Neural cell (in vitro differentiated cells): ENCODE measurements around the gene MAPRE3. TPM values are rescaled to one million over a fixed set of nuclear protein-coding genes. Genes with fewer than 3 reads are reported as not detected.
A peak's percentile ranks its signal among the peaks of the same experiment; 100 is the strongest.

Experiments used
- H2AFZ ChIP-seq: fragments of 200-600, 300-800 bp; sonication (generic), shearing (Covaris generic); 2 replicates; pipeline ENCODE4 v1.6.0; 2014; ENCODE audit warnings: low read depth, mild to moderate bottlenecking, antibody characterized with exemption, low read length, moderate library complexity
- H3F3A ChIP-seq: fragments of 200-600 bp; shearing (Covaris generic); 2 replicates; pipeline ENCODE4 v1.6.1; 2016; ENCODE audit warnings: mild to moderate bottlenecking, moderate library complexity, mixed read lengths, antibody characterized with exemption, low read length; ENCODE audit not compliant: insufficient read depth, poor library complexity, severe bottlenecking
- H3K27ac ChIP-seq: fragments of 200-600, 300-800 bp; sonication (generic), shearing (Covaris generic); 2 replicates; pipeline ENCODE4 v1.5.1; 2014; ENCODE audit warnings: mild to moderate bottlenecking, low read length, moderate library complexity
- H3K27me3 ChIP-seq: fragments of 300-800, 200-600 bp; sonication (generic), shearing (Covaris generic); 2 replicates; pipeline ENCODE4 v1.6.0; 2014; ENCODE audit warnings: mild to moderate bottlenecking, low read depth, low read length, moderate library complexity; ENCODE audit not compliant: insufficient read depth
- H3K36me3 ChIP-seq: fragments of 300-800, 200-600 bp; sonication (generic), shearing (Covaris generic); 2 replicates; pipeline ENCODE4 v1.5.1; 2014; ENCODE audit warnings: mild to moderate bottlenecking, antibody characterized with exemption, low read length, moderate library complexity; ENCODE audit not compliant: insufficient read depth
- H3K4me2 ChIP-seq: fragments of 300-800, 200-600 bp; sonication (generic), shearing (Covaris generic); 2 replicates; pipeline ENCODE4 v1.6.0; 2014; ENCODE audit warnings: mild to moderate bottlenecking, low read length
- H3K4me3 ChIP-seq: fragments of 300-800, 200-600 bp; sonication (generic), shearing (Covaris generic); 2 replicates; pipeline ENCODE4 v1.5.1; 2014; ENCODE audit warnings: mild to moderate bottlenecking, low read length, moderate library complexity
- H3K79me2 ChIP-seq: fragments of 200-600 bp; shearing (Covaris generic); replicated peaks from 2 replicates; pipeline ENCODE4 v1.6.0; 2014; ENCODE audit warnings: mild to moderate bottlenecking, low read length, moderate library complexity; ENCODE audit not compliant: insufficient read depth
- H3K9ac ChIP-seq: fragments of 300-800, 200-600 bp; sonication (generic), shearing (Covaris generic); 2 replicates; pipeline ENCODE4 v1.6.1; 2016; ENCODE audit warnings: mild to moderate bottlenecking, low read length, mixed read lengths
- H3K9me2 ChIP-seq: fragments of 200-600 bp; shearing (Covaris generic); 2 replicates; pipeline ENCODE4 v1.6.1; 2016; ENCODE audit warnings: mild to moderate bottlenecking, low read length, mixed read lengths; ENCODE audit not compliant: insufficient read depth
- H3K9me3 ChIP-seq: fragments of 200-600, 300-800 bp; sonication (generic), shearing (Covaris generic); 2 replicates; pipeline ENCODE4 v1.6.1; 2016; ENCODE audit warnings: mild to moderate bottlenecking, mixed run types, low read length, moderate library complexity, mixed read lengths
- H4K20me1 ChIP-seq: fragments of 200-600 bp; shearing (Covaris generic); 2 replicates; pipeline ENCODE4 v1.6.1; 2016; ENCODE audit warnings: mild to moderate bottlenecking, mixed run types; ENCODE audit not compliant: insufficient read depth
- CTCF ChIP-seq: fragments of 450-650 bp; IDR thresholded peaks from 2 replicates; pipeline ENCODE4 v1.5.1; 2014; ENCODE audit warnings: antibody characterized with exemption, mild to moderate bottlenecking, moderate library complexity; ENCODE audit not compliant: poor library complexity, severe bottlenecking
- EP300 ChIP-seq: fragments of 450-650 bp; conservative IDR thresholded peaks from 2 replicates; pipeline ENCODE4 v1.6.1; 2014; ENCODE audit warnings: antibody characterized with exemption, mild to moderate bottlenecking, moderate library complexity; ENCODE audit not compliant: poor library complexity, severe bottlenecking
- EZH2 ChIP-seq: fragments of 200-600, 300-800 bp; shearing (Covaris generic), sonication (generic); IDR thresholded peaks from 2 replicates; pipeline ENCODE4 v1.6.1; 2014; ENCODE audit warnings: antibody characterized with exemption, low read length, borderline replicate concordance, mild to moderate bottlenecking; ENCODE audit not compliant: insufficient read depth, poor library complexity, severe bottlenecking
- MXI1 ChIP-seq: fragments of 450-650 bp; conservative IDR thresholded peaks from 2 replicates; pipeline ENCODE4 v1.6.1; 2014; ENCODE audit warnings: antibody characterized with exemption, mild to moderate bottlenecking; ENCODE audit not compliant: poor library complexity, severe bottlenecking
- POLR2AphosphoS5 ChIP-seq: IDR thresholded peaks from 2 replicates; pipeline ENCODE4 v1.6.1; 2012
- RAD21 ChIP-seq: fragments of 450-650 bp; conservative IDR thresholded peaks from 2 replicates; pipeline ENCODE4 v1.6.1; 2014; ENCODE audit warnings: antibody characterized with exemption, mild to moderate bottlenecking, moderate library complexity
- REST ChIP-seq: IDR thresholded peaks from 2 replicates; pipeline ENCODE4 v1.6.1; 2012; ENCODE audit warnings: borderline replicate concordance
- SMC3 ChIP-seq: fragments of 450-650 bp; conservative IDR thresholded peaks from 2 replicates; pipeline ENCODE4 v1.6.1; 2014; ENCODE audit warnings: antibody characterized with exemption, mild to moderate bottlenecking, moderate library complexity; ENCODE audit not compliant: poor library complexity
- TAF1 ChIP-seq: IDR thresholded peaks from 2 replicates; pipeline ENCODE4 v1.6.1; 2012; ENCODE audit warnings: low read depth
- polyA plus RNA-seq: library from polyadenylated mRNA; depleted of rRNA; stranded (reverse); fragments of >200 nt; gene quantifications from 2 replicates; pipeline ENCODE4 v1.2.3, GENCODE V29; 2014

MAPRE3 gene
- polyA plus RNA-seq, 1 donor from 2014 or later = 69.2 TPM

- no peaks in the 10 kb centered on the region for H3K27me3 ChIP-seq
- no peak overlapping the region for H3K4me2 ChIP-seq
- H3K9me3 ChIP-seq = no peaks in the 10 kb centered on the region
- peak overlapping the region; percentile 1 for H3K4me3 ChIP-seq
- no peak overlapping the region for H3K27ac ChIP-seq
- no peak for TF ChIP-seq POLR2AphosphoS5
- TF ChIP-seq RAD21 = no peak
- H3K36me3 ChIP-seq = no peaks in the 10 kb centered on the region
- no peak overlapping the region for H3K9ac ChIP-seq
- peaks cover 9% of the 10 kb centered on the region for H4K20me1 ChIP-seq
- no peak overlapping the region for H2AFZ ChIP-seq
- H3K9me2 ChIP-seq = no peaks in the 10 kb centered on the region
- H3K79me2 ChIP-seq = peaks cover 68% of the 10 kb centered on the region
- no peaks in the 10 kb centered on the region for H3F3A ChIP-seq
These were observed 3.9 kb downstream of the MAPRE3 start for GRCh38 chr2:26974352-26974751.

- peaks cover 9% of the 10 kb centered on the region for H4K20me1 ChIP-seq
- TF ChIP-seq POLR2AphosphoS5 = no peak
- TF ChIP-seq REST = no peak
- TF ChIP-seq EP300 = no peak
- no peak for TF ChIP-seq TAF1
- TF ChIP-seq EZH2 = no peak
- TF ChIP-seq SMC3 = no peak
- TF ChIP-seq MXI1 = no peak
- no peak for TF ChIP-seq RAD21
- TF ChIP-seq CTCF = no peak
- H3K9ac ChIP-seq = no peak overlapping the region
- H3K79me2 ChIP-seq = peaks cover 74% of the 10 kb centered on the region
- no peak overlapping the region for H2AFZ ChIP-seq
- no peak overlapping the region for H3K4me2 ChIP-seq
- peak overlapping the region; percentile 1 for H3K4me3 ChIP-seq
- H3K27me3 ChIP-seq = no peaks in the 10 kb centered on the region
- no peaks in the 10 kb centered on the region for H3K9me3 ChIP-seq
- no peaks in the 10 kb centered on the region for H3K36me3 ChIP-seq
- no peaks in the 10 kb centered on the region for H3F3A ChIP-seq
- no peak overlapping the region for H3K27ac ChIP-seq
- no peaks in the 10 kb centered on the region for H3K9me2 ChIP-seq
These were observed 4.7 kb downstream of the MAPRE3 start for GRCh38 chr2:26975102-26975501.

- no peak overlapping the region for H3K9ac ChIP-seq
- H3K27me3 ChIP-seq = no peaks in the 10 kb centered on the region
- H3K4me2 ChIP-seq = no peak overlapping the region
- no peaks in the 10 kb centered on the region for H3K9me3 ChIP-seq
- H3K9me2 ChIP-seq = no peaks in the 10 kb centered on the region
- H3K27ac ChIP-seq = no peak overlapping the region
- no peaks in the 10 kb centered on the region for H3F3A ChIP-seq
- H2AFZ ChIP-seq = no peak overlapping the region
- TF ChIP-seq POLR2AphosphoS5 = no peak
- TF ChIP-seq CTCF = no peak
- no peak for TF ChIP-seq TAF1
- no peak for TF ChIP-seq EZH2
- no peak for TF ChIP-seq REST
- no peak for TF ChIP-seq MXI1
- TF ChIP-seq SMC3 = no peak
- no peak for TF ChIP-seq RAD21
- H3K4me3 ChIP-seq = no peak overlapping the region
- peaks cover 9% of the 10 kb centered on the region for H4K20me1 ChIP-seq
- H3K36me3 ChIP-seq = no peaks in the 10 kb centered on the region
- peaks cover 78% of the 10 kb centered on the region for H3K79me2 ChIP-seq
These were observed 5.2 kb downstream of the MAPRE3 start for GRCh38 chr2:26975656-26976055.
